ENCODE results near the gene CDIP1.

DNA sequence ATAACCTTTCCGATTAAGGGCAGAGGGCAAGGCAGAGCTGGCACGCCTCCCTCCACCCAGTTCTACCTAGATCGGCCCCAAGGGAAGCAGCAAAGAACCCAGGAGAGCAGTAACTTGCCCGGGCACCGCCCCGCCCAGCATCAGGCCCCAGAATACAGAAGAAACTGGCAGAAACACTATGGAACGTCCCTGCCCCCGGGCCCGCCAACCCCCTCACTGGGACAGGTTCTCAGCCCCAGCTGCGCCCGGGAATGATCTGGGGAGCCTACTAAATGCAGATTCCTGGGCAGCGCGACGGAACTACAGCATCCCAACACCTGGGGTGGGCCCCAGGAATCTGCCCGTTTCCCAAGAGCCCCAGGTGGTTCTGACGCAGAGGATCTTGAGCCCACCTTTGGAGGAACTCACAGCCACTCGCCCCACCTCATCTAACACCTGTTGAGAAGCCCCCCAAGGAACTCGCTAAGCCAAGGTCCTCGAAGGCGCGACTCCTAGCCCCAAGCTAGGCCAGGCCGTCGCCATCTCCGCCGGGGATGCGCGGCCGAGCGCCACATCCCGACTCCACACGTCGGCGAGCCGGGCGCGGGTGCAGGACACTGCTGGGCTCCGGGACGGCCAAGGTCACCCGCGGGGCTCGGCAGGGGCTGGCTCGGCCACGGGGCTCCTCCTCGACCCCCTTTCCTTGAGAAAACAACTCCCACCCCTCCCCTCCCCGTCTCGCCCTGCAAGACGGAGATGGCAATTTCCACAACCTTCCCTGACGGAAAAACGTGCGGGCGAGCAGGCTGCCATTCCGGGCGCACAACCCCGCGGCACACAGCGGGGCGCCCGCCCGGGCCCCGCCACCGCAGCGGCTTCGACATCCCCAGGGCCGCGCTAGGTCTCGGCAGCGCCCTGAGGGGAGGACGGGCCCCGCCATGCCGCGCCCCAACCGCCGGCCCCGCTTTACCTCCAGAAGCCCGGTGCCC is 913 bp downstream of the CDIP1 start:
- TF ChIP-seq, protein P1, sequence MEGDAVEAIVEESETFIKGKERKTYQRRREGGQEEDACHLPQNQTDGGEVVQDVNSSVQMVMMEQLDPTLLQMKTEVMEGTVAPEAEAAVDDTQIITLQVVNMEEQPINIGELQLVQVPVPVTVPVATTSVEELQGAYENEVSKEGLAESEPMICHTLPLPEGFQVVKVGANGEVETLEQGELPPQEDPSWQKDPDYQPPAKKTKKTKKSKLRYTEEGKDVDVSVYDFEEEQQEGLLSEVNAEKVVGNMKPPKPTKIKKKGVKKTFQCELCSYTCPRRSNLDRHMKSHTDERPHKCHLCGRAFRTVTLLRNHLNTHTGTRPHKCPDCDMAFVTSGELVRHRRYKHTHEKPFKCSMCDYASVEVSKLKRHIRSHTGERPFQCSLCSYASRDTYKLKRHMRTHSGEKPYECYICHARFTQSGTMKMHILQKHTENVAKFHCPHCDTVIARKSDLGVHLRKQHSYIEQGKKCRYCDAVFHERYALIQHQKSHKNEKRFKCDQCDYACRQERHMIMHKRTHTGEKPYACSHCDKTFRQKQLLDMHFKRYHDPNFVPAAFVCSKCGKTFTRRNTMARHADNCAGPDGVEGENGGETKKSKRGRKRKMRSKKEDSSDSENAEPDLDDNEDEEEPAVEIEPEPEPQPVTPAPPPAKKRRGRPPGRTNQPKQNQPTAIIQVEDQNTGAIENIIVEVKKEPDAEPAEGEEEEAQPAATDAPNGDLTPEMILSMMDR (conservative IDR thresholded peaks at IDR 0.05; ENCODE audit: low read depth in 2 of 2) = no peak
- no peak for TF ChIP-seq EZH2 (IDR thresholded peaks at IDR 0.05; ENCODE audit: low read depth, unreplicated experiment)
- TF ChIP-seq, protein P2, sequence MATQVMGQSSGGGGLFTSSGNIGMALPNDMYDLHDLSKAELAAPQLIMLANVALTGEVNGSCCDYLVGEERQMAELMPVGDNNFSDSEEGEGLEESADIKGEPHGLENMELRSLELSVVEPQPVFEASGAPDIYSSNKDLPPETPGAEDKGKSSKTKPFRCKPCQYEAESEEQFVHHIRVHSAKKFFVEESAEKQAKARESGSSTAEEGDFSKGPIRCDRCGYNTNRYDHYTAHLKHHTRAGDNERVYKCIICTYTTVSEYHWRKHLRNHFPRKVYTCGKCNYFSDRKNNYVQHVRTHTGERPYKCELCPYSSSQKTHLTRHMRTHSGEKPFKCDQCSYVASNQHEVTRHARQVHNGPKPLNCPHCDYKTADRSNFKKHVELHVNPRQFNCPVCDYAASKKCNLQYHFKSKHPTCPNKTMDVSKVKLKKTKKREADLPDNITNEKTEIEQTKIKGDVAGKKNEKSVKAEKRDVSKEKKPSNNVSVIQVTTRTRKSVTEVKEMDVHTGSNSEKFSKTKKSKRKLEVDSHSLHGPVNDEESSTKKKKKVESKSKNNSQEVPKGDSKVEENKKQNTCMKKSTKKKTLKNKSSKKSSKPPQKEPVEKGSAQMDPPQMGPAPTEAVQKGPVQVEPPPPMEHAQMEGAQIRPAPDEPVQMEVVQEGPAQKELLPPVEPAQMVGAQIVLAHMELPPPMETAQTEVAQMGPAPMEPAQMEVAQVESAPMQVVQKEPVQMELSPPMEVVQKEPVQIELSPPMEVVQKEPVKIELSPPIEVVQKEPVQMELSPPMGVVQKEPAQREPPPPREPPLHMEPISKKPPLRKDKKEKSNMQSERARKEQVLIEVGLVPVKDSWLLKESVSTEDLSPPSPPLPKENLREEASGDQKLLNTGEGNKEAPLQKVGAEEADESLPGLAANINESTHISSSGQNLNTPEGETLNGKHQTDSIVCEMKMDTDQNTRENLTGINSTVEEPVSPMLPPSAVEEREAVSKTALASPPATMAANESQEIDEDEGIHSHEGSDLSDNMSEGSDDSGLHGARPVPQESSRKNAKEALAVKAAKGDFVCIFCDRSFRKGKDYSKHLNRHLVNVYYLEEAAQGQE (IDR thresholded peaks at IDR 0.05; ENCODE audit: unreplicated experiment) = no peak
- TF ChIP-seq STAT1 (IDR thresholded peaks at IDR 0.05; ENCODE audit: unreplicated experiment) = no peak
- TF ChIP-seq CREB1 (CRISPR knock-in tag; IDR thresholded peaks at IDR 0.05; ENCODE audit: low read depth) = peak; percentile 62; the same call in 1 of the 2 replicates
- no peak for TF ChIP-seq POLR2AphosphoS5 (IDR thresholded peaks at IDR 0.05; ENCODE audit: low read depth)
- TF ChIP-seq EZH2phosphoT487 (IDR thresholded peaks at IDR 0.05; ENCODE audit: unreplicated experiment) = no peak
- TF ChIP-seq, protein P3, sequence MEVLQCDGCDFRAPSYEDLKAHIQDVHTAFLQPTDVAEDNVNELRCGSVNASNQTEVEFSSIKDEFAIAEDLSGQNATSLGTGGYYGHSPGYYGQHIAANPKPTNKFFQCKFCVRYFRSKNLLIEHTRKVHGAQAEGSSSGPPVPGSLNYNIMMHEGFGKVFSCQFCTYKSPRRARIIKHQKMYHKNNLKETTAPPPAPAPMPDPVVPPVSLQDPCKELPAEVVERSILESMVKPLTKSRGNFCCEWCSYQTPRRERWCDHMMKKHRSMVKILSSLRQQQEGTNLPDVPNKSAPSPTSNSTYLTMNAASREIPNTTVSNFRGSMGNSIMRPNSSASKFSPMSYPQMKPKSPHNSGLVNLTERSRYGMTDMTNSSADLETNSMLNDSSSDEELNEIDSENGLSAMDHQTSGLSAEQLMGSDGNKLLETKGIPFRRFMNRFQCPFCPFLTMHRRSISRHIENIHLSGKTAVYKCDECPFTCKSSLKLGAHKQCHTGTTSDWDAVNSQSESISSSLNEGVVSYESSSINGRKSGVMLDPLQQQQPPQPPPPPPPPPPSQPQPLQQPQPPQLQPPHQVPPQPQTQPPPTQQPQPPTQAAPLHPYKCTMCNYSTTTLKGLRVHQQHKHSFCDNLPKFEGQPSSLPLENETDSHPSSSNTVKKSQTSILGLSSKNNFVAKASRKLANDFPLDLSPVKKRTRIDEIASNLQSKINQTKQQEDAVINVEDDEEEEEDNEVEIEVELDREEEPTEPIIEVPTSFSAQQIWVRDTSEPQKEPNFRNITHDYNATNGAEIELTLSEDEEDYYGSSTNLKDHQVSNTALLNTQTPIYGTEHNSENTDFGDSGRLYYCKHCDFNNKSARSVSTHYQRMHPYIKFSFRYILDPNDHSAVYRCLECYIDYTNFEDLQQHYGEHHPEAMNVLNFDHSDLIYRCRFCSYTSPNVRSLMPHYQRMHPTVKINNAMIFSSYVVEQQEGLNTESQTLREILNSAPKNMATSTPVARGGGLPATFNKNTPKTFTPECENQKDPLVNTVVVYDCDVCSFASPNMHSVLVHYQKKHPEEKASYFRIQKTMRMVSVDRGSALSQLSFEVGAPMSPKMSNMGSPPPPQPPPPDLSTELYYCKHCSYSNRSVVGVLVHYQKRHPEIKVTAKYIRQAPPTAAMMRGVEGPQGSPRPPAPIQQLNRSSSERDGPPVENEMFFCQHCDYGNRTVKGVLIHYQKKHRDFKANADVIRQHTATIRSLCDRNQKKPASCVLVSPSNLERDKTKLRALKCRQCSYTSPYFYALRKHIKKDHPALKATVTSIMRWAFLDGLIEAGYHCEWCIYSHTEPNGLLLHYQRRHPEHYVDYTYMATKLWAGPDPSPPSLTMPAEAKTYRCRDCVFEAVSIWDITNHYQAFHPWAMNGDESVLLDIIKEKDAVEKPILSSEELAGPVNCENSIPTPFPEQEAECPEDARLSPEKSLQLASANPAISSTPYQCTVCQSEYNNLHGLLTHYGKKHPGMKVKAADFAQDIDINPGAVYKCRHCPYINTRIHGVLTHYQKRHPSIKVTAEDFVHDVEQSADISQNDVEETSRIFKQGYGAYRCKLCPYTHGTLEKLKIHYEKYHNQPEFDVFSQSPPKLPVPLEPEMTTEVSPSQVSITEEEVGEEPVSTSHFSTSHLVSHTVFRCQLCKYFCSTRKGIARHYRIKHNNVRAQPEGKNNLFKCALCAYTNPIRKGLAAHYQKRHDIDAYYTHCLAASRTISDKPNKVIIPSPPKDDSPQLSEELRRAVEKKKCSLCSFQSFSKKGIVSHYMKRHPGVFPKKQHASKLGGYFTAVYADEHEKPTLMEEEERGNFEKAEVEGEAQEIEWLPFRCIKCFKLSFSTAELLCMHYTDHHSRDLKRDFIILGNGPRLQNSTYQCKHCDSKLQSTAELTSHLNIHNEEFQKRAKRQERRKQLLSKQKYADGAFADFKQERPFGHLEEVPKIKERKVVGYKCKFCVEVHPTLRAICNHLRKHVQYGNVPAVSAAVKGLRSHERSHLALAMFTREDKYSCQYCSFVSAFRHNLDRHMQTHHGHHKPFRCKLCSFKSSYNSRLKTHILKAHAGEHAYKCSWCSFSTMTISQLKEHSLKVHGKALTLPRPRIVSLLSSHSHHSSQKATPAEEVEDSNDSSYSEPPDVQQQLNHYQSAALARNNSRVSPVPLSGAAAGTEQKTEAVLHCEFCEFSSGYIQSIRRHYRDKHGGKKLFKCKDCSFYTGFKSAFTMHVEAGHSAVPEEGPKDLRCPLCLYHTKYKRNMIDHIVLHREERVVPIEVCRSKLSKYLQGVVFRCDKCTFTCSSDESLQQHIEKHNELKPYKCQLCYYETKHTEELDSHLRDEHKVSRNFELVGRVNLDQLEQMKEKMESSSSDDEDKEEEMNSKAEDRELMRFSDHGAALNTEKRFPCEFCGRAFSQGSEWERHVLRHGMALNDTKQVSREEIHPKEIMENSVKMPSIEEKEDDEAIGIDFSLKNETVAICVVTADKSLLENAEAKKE (CRISPR knock-in tag; IDR thresholded peaks at IDR 0.05) = no peak
